ENCODE results near the gene APCS.

Gene APCS

GRCh38 chr1:159587461-159587951 is at the start of gene APCS:
Gene APCS, plus strand, starts transcription at chr1:159587826. Its CDS starts 96 bp downstream, at chr1:159587922.
- DNase-seq = no peak

- no peak for DNase-seq
These were observed 39.5 kb upstream of the APCS start for GRCh38 chr1:159548126-159548525.

GRCh38 chr1:159554261-159554660 is 33.4 kb upstream of the APCS start:
- DNase-seq = no peak

GRCh38 chr1:159554696-159555095 is 32.9 kb upstream of the APCS start:
- DNase-seq = no peak

GRCh38 chr1:159556931-159557369 is 30.7 kb upstream of the APCS start:
- no peak for DNase-seq

- DNase-seq = no peak
These were observed 27.0 kb upstream of the APCS start for GRCh38 chr1:159560599-159560998.

- DNase-seq = no peak
These were observed 26.1 kb upstream of the APCS start for GRCh38 chr1:159561497-159561896.

GRCh38 chr1:159562680-159563079 is 24.9 kb upstream of the APCS start:
- DNase-seq = no peak

GRCh38 chr1:159577446-159577845 is 10.2 kb upstream of the APCS start:
- DNase-seq = no peak

- no peak for DNase-seq
These were observed 7.3 kb upstream of the APCS start for GRCh38 chr1:159580340-159580739.

- DNase-seq = no peak
These were observed 6.2 kb upstream of the APCS start for GRCh38 chr1:159581422-159581821.

GRCh38 chr1:159584536-159584935 is 3.1 kb upstream of the APCS start:
- DNase-seq = no peak

GRCh38 chr1:159591981-159592380 is 4.4 kb downstream of the APCS start:
- DNase-seq = no peak

- DNase-seq = no peak
These were observed 7.2 kb downstream of the APCS start for GRCh38 chr1:159594625-159595405.

GRCh38 chr1:159598196-159598595 is 10.6 kb downstream of the APCS start:
- DNase-seq = no peak

GRCh38 chr1:159600894-159601293 is 13.3 kb downstream of the APCS start:
- no peak for DNase-seq

- DNase-seq = no peak
These were observed 14.9 kb downstream of the APCS start for GRCh38 chr1:159602501-159602999.

- DNase-seq = peak; percentile 6
These were observed 24.7 kb downstream of the APCS start for GRCh38 chr1:159612211-159612885.

- DNase-seq = no peak
These were observed 45.3 kb downstream of the APCS start for GRCh38 chr1:159632922-159633321.
